WTC11 (cell line): ENCODE measurements around the gene SLC11A2. TPM values are rescaled to one million over a fixed set of nuclear protein-coding genes. Genes with fewer than 3 reads are reported as not detected.
"Not testable (repeated sequence)": the region's sequence is repeated elsewhere in the genome, so short reads cannot be mapped to it uniquely, and the experiment has no call there.

Experiments
- ATAC-seq: fragments of 200-7000 bp; cut with Tn5 transposase; 2 replicates; pipeline ENCODE4 v1.10.0; 2021; ENCODE audit warnings: mild to moderate bottlenecking, moderate library complexity
- CTCF ChIA-PET: fragments of 300-600 bp; sonication (Branson Sonifier 250); formaldehyde crosslinking; loops from one replicate; lab custom pipeline; 2021; ENCODE audit warnings: antibody characterized with exemption; lab: Charles Lee
- POLR2A ChIA-PET: fragments of 350-600 bp; sonication (Branson Sonifier 250); formaldehyde crosslinking; loops from one replicate; lab custom pipeline; 2021; ENCODE audit warnings: antibody characterized with exemption; lab: Charles Lee
- DNase-seq: peaks from one replicate; pipeline ENCODE4 v3.0.0; 2021; ENCODE audit warnings: low spot score
- H3K27ac Mint-ChIP-seq: 2 replicates; pipeline ENCODE4 v1.8.0; 2021; ENCODE audit warnings: mixed read lengths
- H3K27me3 Mint-ChIP-seq: 2 replicates; pipeline ENCODE4 v1.8.0; 2021; ENCODE audit warnings: low read depth, mild to moderate bottlenecking, moderate library complexity, mixed read lengths
- H3K36me3 Mint-ChIP-seq: 2 replicates; pipeline ENCODE4 v1.8.0; 2021; ENCODE audit warnings: mixed read lengths
- H3K4me1 Mint-ChIP-seq: 2 replicates; pipeline ENCODE4 v1.8.0; 2022; ENCODE audit warnings: mixed read lengths
- H3K4me3 Mint-ChIP-seq: 2 replicates; pipeline ENCODE4 v1.8.0; 2021; ENCODE audit warnings: mild to moderate bottlenecking, moderate library complexity, mixed read lengths
- H3K9me3 Mint-ChIP-seq: 2 replicates; pipeline ENCODE4 v1.8.0; 2021; ENCODE audit warnings: mixed read lengths
- CREB1 ChIP-seq: sonication (generic); formaldehyde crosslinking; IDR thresholded peaks from 2 replicates; pipeline ENCODE4 v1.8.0; 2023; ENCODE audit warnings: mild to moderate bottlenecking, missing genetic modification reagents
- CTCF ChIP-seq: fragments of 200-600 bp; IDR thresholded peaks from 2 replicates; pipeline ENCODE4 v1.8.0; 2022; ENCODE audit warnings: antibody characterized with exemption
- E2F1 ChIP-seq: sonication (generic); formaldehyde crosslinking; IDR thresholded peaks from 2 replicates; pipeline ENCODE4 v1.8.0; 2022; ENCODE audit warnings: mild to moderate bottlenecking, missing genetic modification reagents
- ERG ChIP-seq: fragments of 250-450 bp; sonication (Bioruptor Pico); IDR thresholded peaks from 2 replicates; pipeline ENCODE4 v1.8.0; 2021; ENCODE audit warnings: mild to moderate bottlenecking
- FOXK1 ChIP-seq: sonication (generic); formaldehyde crosslinking; IDR thresholded peaks from 2 replicates; pipeline ENCODE4 v1.8.0; 2022; ENCODE audit warnings: mild to moderate bottlenecking, moderate library complexity, missing genetic modification reagents
- GABPB1 ChIP-seq: sonication (generic); formaldehyde crosslinking; IDR thresholded peaks from 2 replicates; pipeline ENCODE4 v1.8.1; 2023; ENCODE audit warnings: mild to moderate bottlenecking, missing genetic modification reagents
- GTF2I ChIP-seq: fragments of 250-450 bp; sonication (Bioruptor Pico); conservative IDR thresholded peaks from 2 replicates; pipeline ENCODE4 v1.4.0; 2021; ENCODE audit warnings: mild to moderate bottlenecking
- IRF2 ChIP-seq: sonication (generic); formaldehyde crosslinking; IDR thresholded peaks from 2 replicates; pipeline ENCODE4 v1.8.0; 2022; ENCODE audit warnings: low read depth, missing genetic modification reagents, borderline replicate concordance
- MAX ChIP-seq: sonication (generic); formaldehyde crosslinking; IDR thresholded peaks from 2 replicates; pipeline ENCODE4 v1.8.0; 2022; ENCODE audit warnings: mild to moderate bottlenecking, missing genetic modification reagents
- MXD4 ChIP-seq: fragments of 250-450 bp; sonication (Bioruptor Pico); IDR thresholded peaks from 2 replicates; pipeline ENCODE4 v1.8.0; 2021; ENCODE audit warnings: mild to moderate bottlenecking, moderate library complexity, borderline replicate concordance
- NFATC4 ChIP-seq: fragments of 250-450 bp; sonication (Bioruptor Pico); IDR thresholded peaks from 2 replicates; pipeline ENCODE4 v1.9.0; 2021; ENCODE audit warnings: mild to moderate bottlenecking
- NR2C2 ChIP-seq: sonication (generic); formaldehyde crosslinking; IDR thresholded peaks from 2 replicates; pipeline ENCODE4 v1.8.0; 2022; ENCODE audit warnings: mild to moderate bottlenecking, missing genetic modification reagents
- PRRX2 ChIP-seq: fragments of 250-450 bp; sonication (Bioruptor Pico); IDR thresholded peaks from 2 replicates; pipeline ENCODE4 v1.8.0; 2021; ENCODE audit warnings: mild to moderate bottlenecking
- RORB ChIP-seq: fragments of 250-450 bp; sonication (Bioruptor Pico); IDR thresholded peaks from 2 replicates; pipeline ENCODE4 v1.9.0; 2021; ENCODE audit warnings: mild to moderate bottlenecking
- SMAD3 ChIP-seq: sonication (generic); formaldehyde crosslinking; IDR thresholded peaks from 2 replicates; pipeline ENCODE4 v1.8.0; 2022; ENCODE audit warnings: missing genetic modification reagents, mild to moderate bottlenecking, borderline replicate concordance
- SMAD4 ChIP-seq: sonication (generic); formaldehyde crosslinking; IDR thresholded peaks from 2 replicates; pipeline ENCODE4 v1.8.0; 2022; ENCODE audit warnings: mild to moderate bottlenecking, missing genetic modification reagents
- TP53 ChIP-seq: sonication (generic); formaldehyde crosslinking; IDR thresholded peaks from 2 replicates; pipeline ENCODE4 v1.8.1; 2023; ENCODE audit warnings: mild to moderate bottlenecking, missing genetic modification reagents
- ZBTB21 ChIP-seq: sonication (generic); formaldehyde crosslinking; IDR thresholded peaks from 2 replicates; pipeline ENCODE4 v1.8.1; 2023; ENCODE audit warnings: mild to moderate bottlenecking, missing genetic modification reagents, borderline replicate concordance
- ZNF416 ChIP-seq: fragments of 250-450 bp; sonication (Bioruptor Pico); IDR thresholded peaks from 2 replicates; pipeline ENCODE4 v1.9.0; 2021; ENCODE audit warnings: mild to moderate bottlenecking, inconsistent platforms
- total RNA-seq: library from RNA; stranded (reverse); gene quantifications from 3 replicates; pipeline ENCODE4 v1.2.3, GENCODE V29; 2021
- TF ChIP-seq, protein P1 (sequence below): sonication (generic); formaldehyde crosslinking; IDR thresholded peaks from 2 replicates; pipeline ENCODE4 v1.8.1; 2022; ENCODE audit warnings: low read depth, mild to moderate bottlenecking, moderate library complexity, missing genetic modification reagents, borderline replicate concordance
- TF ChIP-seq, protein P2 (sequence below): sonication (generic); formaldehyde crosslinking; IDR thresholded peaks from 2 replicates; pipeline ENCODE4 v1.8.1; 2022; ENCODE audit warnings: missing genetic modification reagents, borderline replicate concordance
- TF ChIP-seq, protein P3 (sequence below): sonication (generic); formaldehyde crosslinking; conservative IDR thresholded peaks from 2 replicates; pipeline ENCODE4 v1.8.1; 2022; ENCODE audit warnings: mild to moderate bottlenecking, missing genetic modification reagents

SLC11A2 gene
- total RNA-seq, 1 experiment from 2014 or later = 58.0 TPM

GRCh38 chr12:50933459-50934124, 92.6 kb downstream of the SLC11A2 start:
- ATAC-seq = peak; percentile 75
- H3K4me3 Mint-ChIP-seq = no peak overlapping the region
- H3K27me3 Mint-ChIP-seq = no peaks in the 10 kb centered on the region
- no peak for DNase-seq
- no peaks in the 10 kb centered on the region for H3K9me3 Mint-ChIP-seq
- peak overlapping the region; percentile 61 for H3K27ac Mint-ChIP-seq
- CTCF ChIA-PET = no interaction called here
- TF ChIP-seq MXD4 (no peak), ZNF416 (CRISPR knock-in tag) (no peak), CTCF (no peak), CREB1 (no peak), MAX (CRISPR knock-in tag) (no peak), SMAD4 (CRISPR knock-in tag) (no peak), E2F1 (CRISPR knock-in tag) (no peak), PRRX2 (CRISPR knock-in tag) (no peak)
- TF ChIP-seq, protein P1, sequence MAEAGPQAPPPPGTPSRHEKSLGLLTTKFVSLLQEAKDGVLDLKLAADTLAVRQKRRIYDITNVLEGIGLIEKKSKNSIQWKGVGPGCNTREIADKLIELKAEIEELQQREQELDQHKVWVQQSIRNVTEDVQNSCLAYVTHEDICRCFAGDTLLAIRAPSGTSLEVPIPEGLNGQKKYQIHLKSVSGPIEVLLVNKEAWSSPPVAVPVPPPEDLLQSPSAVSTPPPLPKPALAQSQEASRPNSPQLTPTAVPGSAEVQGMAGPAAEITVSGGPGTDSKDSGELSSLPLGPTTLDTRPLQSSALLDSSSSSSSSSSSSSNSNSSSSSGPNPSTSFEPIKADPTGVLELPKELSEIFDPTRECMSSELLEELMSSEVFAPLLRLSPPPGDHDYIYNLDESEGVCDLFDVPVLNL (CRISPR knock-in tag) = no peak
- H3K36me3 Mint-ChIP-seq = peaks cover 7% of the 10 kb centered on the region; the same call in 1 of the 2 replicates
- H3K4me1 Mint-ChIP-seq = peaks cover 42% of the 10 kb centered on the region
- POLR2A ChIA-PET = no interaction called here

- Mint-ChIP-seq H3K27ac (peak overlapping the region; percentile 21; the same call in 1 of the 2 replicates), H3K36me3 (peaks cover 7% of the 10 kb centered on the region; the same call in 1 of the 2 replicates), H3K9me3 (no peaks in the 10 kb centered on the region), H3K4me1 (peaks cover 49% of the 10 kb centered on the region), H3K4me3 (no peak overlapping the region), H3K27me3 (no peaks in the 10 kb centered on the region)
- ChIA-PET CTCF (interaction anchor here (0.5 kb wide), 1 partner anchor 70 kb away, joined by 4 read pairs; no protein-coding TSS in a partner anchor), POLR2A (no interaction called here)
- TF ChIP-seq GABPB1 (CRISPR knock-in tag) (peak; percentile 92), NFATC4 (no peak)
- DNase-seq (no peak), ATAC-seq (no peak)
Observed at GRCh38 chr12:50932787-50933280, 93.3 kb downstream of the SLC11A2 start.

DNA sequence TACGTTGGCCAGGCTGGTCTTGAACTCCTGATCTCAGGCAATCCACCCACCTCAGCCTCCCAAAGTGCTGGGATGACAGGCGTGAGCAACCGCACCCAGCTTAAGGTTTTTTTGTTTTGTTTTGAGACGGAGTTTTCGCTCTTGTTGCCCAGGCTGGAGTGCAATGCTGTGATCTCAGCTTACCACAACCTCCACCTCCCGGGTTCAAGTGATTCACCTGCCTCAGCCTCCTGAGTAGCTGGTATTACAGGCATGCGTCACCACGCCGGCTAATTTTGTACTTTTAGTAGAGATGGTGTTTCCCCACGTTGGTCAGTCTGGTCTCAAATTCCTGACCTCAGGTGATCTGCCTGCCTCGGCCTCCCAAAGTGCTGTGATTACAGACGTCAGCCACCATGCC, 95.7 kb downstream of the SLC11A2 start:
- ATAC-seq, H3K9me3 Mint-ChIP-seq, DNase-seq, H3K36me3 Mint-ChIP-seq, H3K4me3 Mint-ChIP-seq, H3K27me3 Mint-ChIP-seq, H3K27ac Mint-ChIP-seq, POLR2A ChIA-PET: not testable (repeated sequence)
- CTCF ChIA-PET = interaction anchor here (1.1 kb wide), 1 partner anchor 98 kb away, joined by 3 read pairs; no protein-coding TSS in a partner anchor
- H3K4me1 Mint-ChIP-seq = peaks cover 69% of the 10 kb centered on the region

DNA sequence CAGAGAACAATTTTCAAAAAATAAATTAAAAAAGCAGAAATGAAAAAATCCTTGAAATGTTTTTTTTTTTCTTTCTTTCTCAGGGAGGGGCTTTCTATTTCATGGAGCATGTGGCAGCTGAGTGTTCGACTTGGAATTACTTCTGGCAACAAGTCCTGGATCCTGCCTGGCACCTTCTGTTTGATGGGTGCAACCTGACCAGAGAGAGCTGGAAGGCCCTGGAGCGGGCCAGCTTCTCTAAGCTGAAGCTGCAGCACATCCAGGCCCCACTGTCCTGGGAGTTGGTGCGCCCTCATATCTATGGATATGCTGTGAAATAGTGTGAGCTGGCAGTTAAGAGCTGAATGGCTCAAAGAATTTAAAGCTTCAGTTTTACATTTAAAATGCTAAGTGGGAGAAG, 96.4 kb downstream of the SLC11A2 start:
- Mint-ChIP-seq H3K4me1 (peaks cover 71% of the 10 kb centered on the region), H3K4me3 (no peak overlapping the region), H3K27me3 (no peaks in the 10 kb centered on the region), H3K27ac (0 out of 2 replicates have a peak overlapping the region, but pooled peaks have one; percentile 43), H3K36me3 (peaks cover 7% of the 10 kb centered on the region; the same call in 1 of the 2 replicates), H3K9me3 (no peaks in the 10 kb centered on the region)
- ChIA-PET POLR2A (interaction anchor here (0.5 to 0.7 kb wide), 2 partner anchors 391 to 421 kb away, joined by 3 read pairs; no protein-coding TSS in a partner anchor), CTCF (interaction anchor here (1.1 kb wide), 1 partner anchor 98 kb away, joined by 3 read pairs; no protein-coding TSS in a partner anchor)
- ATAC-seq = no peak
- DNase-seq = no peak
- TF ChIP-seq TP53 (CRISPR knock-in tag) = no peak
- TF ChIP-seq RORB (CRISPR knock-in tag) = no peak
- no peak for TF ChIP-seq SMAD3 (CRISPR knock-in tag)
- TF ChIP-seq, protein P2, sequence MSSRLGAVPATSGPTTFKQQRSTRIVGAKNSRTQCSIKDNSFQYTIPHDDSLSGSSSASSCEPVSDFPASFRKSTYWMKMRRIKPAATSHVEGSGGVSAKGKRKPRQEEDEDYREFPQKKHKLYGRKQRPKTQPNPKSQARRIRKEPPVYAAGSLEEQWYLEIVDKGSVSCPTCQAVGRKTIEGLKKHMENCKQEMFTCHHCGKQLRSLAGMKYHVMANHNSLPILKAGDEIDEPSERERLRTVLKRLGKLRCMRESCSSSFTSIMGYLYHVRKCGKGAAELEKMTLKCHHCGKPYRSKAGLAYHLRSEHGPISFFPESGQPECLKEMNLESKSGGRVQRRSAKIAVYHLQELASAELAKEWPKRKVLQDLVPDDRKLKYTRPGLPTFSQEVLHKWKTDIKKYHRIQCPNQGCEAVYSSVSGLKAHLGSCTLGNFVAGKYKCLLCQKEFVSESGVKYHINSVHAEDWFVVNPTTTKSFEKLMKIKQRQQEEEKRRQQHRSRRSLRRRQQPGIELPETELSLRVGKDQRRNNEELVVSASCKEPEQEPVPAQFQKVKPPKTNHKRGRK (CRISPR knock-in tag) = no peak
- TF ChIP-seq NR2C2 (CRISPR knock-in tag) = no peak
- TF ChIP-seq ZBTB21 (CRISPR knock-in tag) = no peak
- TF ChIP-seq IRF2 (CRISPR knock-in tag) = no peak
- TF ChIP-seq FOXK1 = no peak
- TF ChIP-seq, protein P3, sequence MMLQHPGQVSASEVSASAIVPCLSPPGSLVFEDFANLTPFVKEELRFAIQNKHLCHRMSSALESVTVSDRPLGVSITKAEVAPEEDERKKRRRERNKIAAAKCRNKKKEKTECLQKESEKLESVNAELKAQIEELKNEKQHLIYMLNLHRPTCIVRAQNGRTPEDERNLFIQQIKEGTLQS (CRISPR knock-in tag) = no peak
- no peak for TF ChIP-seq ERG (CRISPR knock-in tag)
- no peak for TF ChIP-seq GTF2I (CRISPR knock-in tag)
